Uterus (tissue), 4 donors: Measurements from ENCODE around the gene XYLT1. TPM values are rescaled to one million over a fixed set of nuclear protein-coding genes. Genes with fewer than 3 reads are reported as not detected.

ENCODE experiments used
- DNase-seq, 2 donors: peaks; one replicate each; pipeline ENCODE4 v3.0.0-alpha.2; 2019 to 2020
- H3K27ac ChIP-seq, 2 donors: fragments of 200-600 bp; sonication (generic); 1 replicate in 1 of 2; 2 replicates in 1 of 2; pipeline ENCODE4 v1.5.1; 2016 to 2018
- H3K27me3 ChIP-seq, 2 donors: fragments of 200-600 bp; sonication (generic); one replicate each; pipeline ENCODE4 v1.5.1; 2018 to 2019; ENCODE audit warnings: control low read depth in 1 of 2
- H3K36me3 ChIP-seq, 2 donors: fragments of 200-600 bp; sonication (generic); one replicate each; pipeline ENCODE4 v1.5.1; 2019; ENCODE audit warnings: control low read depth in 1 of 2
- H3K4me1 ChIP-seq, 2 donors: fragments of 200-600 bp; sonication (generic); one replicate each; pipeline ENCODE4 v1.5.1; 2018 to 2019; ENCODE audit warnings: control low read depth in 1 of 2
- H3K4me3 ChIP-seq, 2 donors: fragments of 200-600 bp; sonication (generic); 1 replicate in 1 of 2; 2 replicates in 1 of 2; pipeline ENCODE4 v1.5.1; 2018 to 2019; ENCODE audit warnings: mild to moderate bottlenecking in 1 of 2
- H3K9me3 ChIP-seq, 2 donors: fragments of 200-600 bp; sonication (generic); one replicate each; pipeline ENCODE4 v1.5.1; 2019; ENCODE audit warnings: control low read depth in 1 of 2
- POLR2A ChIP-seq, 2 donors: fragments of 450-650 bp; IDR thresholded peaks; one replicate each; pipeline ENCODE4 v1.6.1; 2016; ENCODE audit warnings: antibody characterized with exemption in 2 of 2, mild to moderate bottlenecking in 1 of 2, moderate library complexity in 1 of 2
- intact Hi-C: fragments of 100-400 bp; cut with DNase I; formaldehyde crosslinking; loops from one replicate; pipeline ENCODE4 v1.15.1; 2023; ENCODE audit warnings: low total_unique reads
- total RNA-seq, 4 donors: library from RNA; depleted of rRNA in 3 of 4; stranded (reverse); fragments of >200 nt in 3 of 4; gene quantifications; one replicate each; pipeline versions ENCODE4 v1.1.0 to v1.2.4, GENCODE V29; 2014 to 2023
- TF ChIP-seq, protein P1 (sequence below), 4 experiments: fragments of 200-600 bp in 2 of 4; fragments of 450-650 bp in 2 of 4; sonication (generic) in 2 of 4; IDR thresholded peaks; one replicate each; pipeline ENCODE4 v1.5.1; 2016 to 2019; ENCODE audit warnings: antibody characterized with exemption in 4 of 4, mild to moderate bottlenecking in 2 of 4, moderate library complexity in 1 of 4
- donor health status: DM: yes; HTN: yes; CAD: no.

The XYLT1 gene
- total RNA-seq, 4 donors from 2014 or later = 1.5 to 42.2 (median 15.7) TPM

DNA sequence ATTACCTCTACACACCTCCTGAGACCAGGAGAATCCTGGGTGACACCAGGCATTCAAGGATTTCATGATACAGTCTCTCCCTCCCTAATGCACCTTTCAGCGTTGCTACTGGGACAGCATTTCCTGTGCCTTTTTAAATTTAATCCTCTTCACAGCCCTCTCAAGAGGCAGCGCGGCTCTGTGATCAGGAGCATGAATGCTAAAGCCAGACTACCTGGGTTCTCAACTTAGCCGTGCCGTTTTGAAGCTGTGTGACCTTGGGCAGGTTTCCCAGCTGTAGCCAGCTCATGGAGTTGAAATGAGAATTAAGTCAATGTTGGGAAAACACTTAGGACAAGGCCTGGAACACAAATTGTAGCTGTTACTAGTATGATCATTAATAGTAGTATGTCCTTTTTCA, 191.8 kb downstream of the XYLT1 start:
- Histone ChIP-seq H3K27ac (no peak overlapping the region), H3K9me3 (no peaks in the 10 kb centered on the region)
- no peak for DNase-seq

DNA sequence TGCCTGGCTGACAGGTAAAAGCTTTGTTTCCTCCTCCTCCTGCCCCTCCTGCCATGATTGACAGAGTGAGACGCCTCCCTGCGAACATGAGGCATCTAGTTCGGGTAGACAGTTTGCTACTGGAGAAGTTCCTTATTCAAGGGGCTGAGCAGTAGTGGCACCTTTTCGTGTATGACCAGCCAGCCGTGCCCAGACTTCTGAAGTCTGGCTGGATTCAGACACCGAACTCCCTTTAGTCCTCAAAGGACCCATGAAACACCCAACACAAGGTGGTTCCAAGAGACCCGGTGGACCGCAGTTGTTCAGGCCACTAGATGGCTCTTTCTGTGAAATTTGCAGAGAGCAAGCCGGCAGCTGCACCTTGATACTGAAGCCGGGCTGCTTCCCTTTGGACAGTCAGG, 192.8 kb downstream of the XYLT1 start:
- TF ChIP-seq, protein P1, sequence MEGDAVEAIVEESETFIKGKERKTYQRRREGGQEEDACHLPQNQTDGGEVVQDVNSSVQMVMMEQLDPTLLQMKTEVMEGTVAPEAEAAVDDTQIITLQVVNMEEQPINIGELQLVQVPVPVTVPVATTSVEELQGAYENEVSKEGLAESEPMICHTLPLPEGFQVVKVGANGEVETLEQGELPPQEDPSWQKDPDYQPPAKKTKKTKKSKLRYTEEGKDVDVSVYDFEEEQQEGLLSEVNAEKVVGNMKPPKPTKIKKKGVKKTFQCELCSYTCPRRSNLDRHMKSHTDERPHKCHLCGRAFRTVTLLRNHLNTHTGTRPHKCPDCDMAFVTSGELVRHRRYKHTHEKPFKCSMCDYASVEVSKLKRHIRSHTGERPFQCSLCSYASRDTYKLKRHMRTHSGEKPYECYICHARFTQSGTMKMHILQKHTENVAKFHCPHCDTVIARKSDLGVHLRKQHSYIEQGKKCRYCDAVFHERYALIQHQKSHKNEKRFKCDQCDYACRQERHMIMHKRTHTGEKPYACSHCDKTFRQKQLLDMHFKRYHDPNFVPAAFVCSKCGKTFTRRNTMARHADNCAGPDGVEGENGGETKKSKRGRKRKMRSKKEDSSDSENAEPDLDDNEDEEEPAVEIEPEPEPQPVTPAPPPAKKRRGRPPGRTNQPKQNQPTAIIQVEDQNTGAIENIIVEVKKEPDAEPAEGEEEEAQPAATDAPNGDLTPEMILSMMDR (IDR thresholded peaks at IDR 0.05) = peak in 3 of 4 experiments; percentile 28 to 56 (median 53)
- no peak for TF ChIP-seq POLR2A (IDR thresholded peaks at IDR 0.05)
- Histone ChIP-seq H3K36me3 (no peaks in the 10 kb centered on the region), H3K4me1 (no peaks in the 10 kb centered on the region), H3K27me3 (no peaks in the 10 kb centered on the region), H3K9me3 (no peaks in the 10 kb centered on the region), H3K4me3 (no peak overlapping the region), H3K27ac (no peak overlapping the region)
- intact Hi-C loops = no loop called here
- DNase-seq = peak; percentile 27 to 52

More for the DNA sequence above, 191.8 kb downstream of the XYLT1 start:
- no peaks in the 10 kb centered on the region for H3K4me1 ChIP-seq
- no peak overlapping the region for H3K4me3 ChIP-seq
- intact Hi-C loops = no loop called here
- no peaks in the 10 kb centered on the region for H3K36me3 ChIP-seq
- no peaks in the 10 kb centered on the region for H3K27me3 ChIP-seq
- TF ChIP-seq POLR2A (IDR thresholded peaks at IDR 0.05) = no peak
- TF ChIP-seq, protein P1 (IDR thresholded peaks at IDR 0.05) = no peak

DNA sequence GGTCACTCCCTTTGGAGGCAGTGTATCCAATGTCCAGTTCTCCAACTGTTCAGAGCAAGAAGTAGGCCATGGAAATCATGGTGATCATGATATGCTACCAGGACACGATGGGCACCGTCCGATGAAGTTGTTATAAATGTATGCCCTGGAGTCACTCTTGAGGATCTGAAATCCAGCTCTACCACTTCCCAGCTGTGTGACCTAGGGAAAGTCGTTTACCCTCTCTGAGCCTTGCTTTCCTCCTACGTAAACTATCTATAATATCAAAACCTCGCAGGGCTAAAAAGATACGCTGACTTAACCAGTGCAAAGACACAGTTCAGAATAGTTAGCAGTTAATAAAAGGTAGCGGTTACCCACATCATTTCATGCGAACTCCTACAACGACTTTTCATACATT, 194.2 kb downstream of the XYLT1 start:
- H3K36me3 ChIP-seq = no peaks in the 10 kb centered on the region
- no peak for DNase-seq
- no peaks in the 10 kb centered on the region for H3K27me3 ChIP-seq
- no peak for TF ChIP-seq POLR2A (IDR thresholded peaks at IDR 0.05)
- TF ChIP-seq, protein P1 (IDR thresholded peaks at IDR 0.05) = no peak
- H3K4me1 ChIP-seq = no peaks in the 10 kb centered on the region
- no peaks in the 10 kb centered on the region for H3K9me3 ChIP-seq
- H3K27ac ChIP-seq = no peak overlapping the region
- no peak overlapping the region for H3K4me3 ChIP-seq
- intact Hi-C loops = no loop called here

DNA sequence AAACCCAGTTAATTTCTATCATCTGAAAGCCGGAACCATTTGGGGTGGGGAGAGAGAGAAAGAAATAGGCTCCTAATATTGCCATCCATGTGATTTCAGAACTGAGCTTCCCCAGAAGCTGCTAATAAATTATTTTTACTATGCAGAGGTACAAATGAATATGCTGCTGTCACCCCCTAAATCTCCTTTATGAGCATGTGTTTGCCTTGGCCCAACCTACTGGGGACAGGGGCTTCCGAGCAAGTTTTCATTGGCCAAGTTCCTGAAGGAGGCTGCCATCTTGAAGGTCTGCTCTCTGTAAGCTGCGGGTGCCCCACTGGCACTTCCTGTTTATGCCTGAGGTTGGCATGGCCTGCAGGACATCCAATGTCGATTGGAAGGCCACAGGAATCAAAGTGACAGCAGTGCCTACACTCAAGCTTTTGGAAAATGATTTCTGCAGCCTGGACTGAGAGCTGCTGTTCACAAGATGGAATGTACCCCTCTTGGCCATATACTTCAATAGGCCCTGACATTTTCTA, 194.7 kb downstream of the XYLT1 start:
- no peaks in the 10 kb centered on the region for H3K4me1 ChIP-seq
- H3K36me3 ChIP-seq = no peaks in the 10 kb centered on the region
- H3K4me3 ChIP-seq = no peak overlapping the region
- DNase-seq = no peak
- H3K27me3 ChIP-seq = no peaks in the 10 kb centered on the region
- TF ChIP-seq, protein P1 (IDR thresholded peaks at IDR 0.05) = no peak
- no peak for TF ChIP-seq POLR2A (IDR thresholded peaks at IDR 0.05)
- no peaks in the 10 kb centered on the region for H3K9me3 ChIP-seq
- H3K27ac ChIP-seq = no peak overlapping the region
- intact Hi-C loops = no loop called here

DNA sequence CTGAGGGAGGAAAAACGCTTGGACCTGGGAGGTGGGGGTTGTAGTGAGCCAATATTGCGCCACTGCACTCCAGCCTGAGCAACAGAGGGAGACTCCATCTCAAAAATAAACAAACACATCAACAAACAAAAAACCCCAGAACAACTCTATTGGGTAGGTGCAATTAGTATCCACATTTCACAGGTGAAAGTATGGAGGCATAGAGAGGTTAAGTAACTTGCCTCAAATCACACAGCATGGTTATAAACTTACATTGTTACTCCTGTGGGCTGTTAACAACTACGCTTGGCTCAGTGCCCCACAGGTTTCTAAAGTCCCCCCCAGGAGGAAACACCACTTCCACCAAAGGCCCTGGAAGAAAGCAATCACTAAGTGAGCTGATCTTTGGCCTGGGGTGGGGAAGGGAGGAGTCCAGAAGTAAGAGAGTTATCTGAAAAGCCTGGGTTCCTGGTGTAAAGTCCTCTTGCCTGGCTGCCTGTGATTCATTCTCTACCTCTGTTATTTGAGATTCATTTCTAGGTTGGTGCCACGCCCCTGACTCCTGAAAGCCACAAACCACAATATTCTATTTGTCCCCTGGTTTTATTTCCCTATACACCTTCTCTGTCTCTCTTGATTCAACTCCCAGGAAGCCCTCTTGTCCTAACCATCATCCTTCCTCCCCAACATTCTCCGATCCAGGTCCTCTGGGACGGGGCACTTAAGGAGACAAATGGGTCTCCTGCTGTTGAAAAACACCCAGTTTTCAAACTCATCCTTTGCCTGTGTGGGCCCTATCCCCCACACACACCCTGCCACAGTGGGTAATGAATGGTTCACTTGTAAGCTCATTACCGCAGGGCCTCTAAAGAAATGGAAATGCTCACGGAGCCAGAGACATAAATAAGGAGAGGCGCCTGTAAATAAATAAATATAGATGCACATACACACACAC, 195.4 kb downstream of the XYLT1 start:
- H3K4me3 ChIP-seq = no peak overlapping the region
- TF ChIP-seq POLR2A (IDR thresholded peaks at IDR 0.05) = no peak
- TF ChIP-seq, protein P1 (IDR thresholded peaks at IDR 0.05) = no peak
- no peaks in the 10 kb centered on the region for H3K36me3 ChIP-seq
- H3K9me3 ChIP-seq = no peaks in the 10 kb centered on the region
- intact Hi-C loops = no loop called here
- no peak overlapping the region for H3K27ac ChIP-seq
- no peaks in the 10 kb centered on the region for H3K27me3 ChIP-seq
- DNase-seq = no peak
- H3K4me1 ChIP-seq = no peaks in the 10 kb centered on the region
